GM21529 (cell line): ENCODE data around the gene RAG1.

Source experiments
- ATAC-seq: cut with Tn5 transposase; IDR thresholded peaks from one replicate; pipeline ENCODE4 v1.9.1; 2021; ENCODE audit not compliant: unreplicated experiment

The RAG1 gene

DNA sequence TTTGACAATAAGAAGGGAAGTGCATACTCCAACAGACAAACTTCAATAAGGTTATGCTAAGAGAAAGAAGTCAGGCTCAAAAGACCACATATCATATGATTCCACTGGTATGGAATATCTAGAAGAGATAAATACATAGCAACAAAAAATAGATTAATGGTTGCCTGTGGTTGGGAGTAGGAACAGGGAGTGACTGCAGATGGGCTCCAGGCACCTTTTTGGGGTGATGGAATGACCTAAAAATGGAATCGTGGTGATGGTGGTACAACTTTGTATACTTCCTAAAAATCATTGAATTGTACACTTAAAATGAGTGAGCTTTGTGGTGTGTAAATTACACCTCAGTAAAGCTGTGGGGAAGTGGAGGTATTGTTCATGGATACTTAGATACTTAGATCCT is 59.2 kb downstream of the RAG1 start:
- no peak for ATAC-seq

DNA sequence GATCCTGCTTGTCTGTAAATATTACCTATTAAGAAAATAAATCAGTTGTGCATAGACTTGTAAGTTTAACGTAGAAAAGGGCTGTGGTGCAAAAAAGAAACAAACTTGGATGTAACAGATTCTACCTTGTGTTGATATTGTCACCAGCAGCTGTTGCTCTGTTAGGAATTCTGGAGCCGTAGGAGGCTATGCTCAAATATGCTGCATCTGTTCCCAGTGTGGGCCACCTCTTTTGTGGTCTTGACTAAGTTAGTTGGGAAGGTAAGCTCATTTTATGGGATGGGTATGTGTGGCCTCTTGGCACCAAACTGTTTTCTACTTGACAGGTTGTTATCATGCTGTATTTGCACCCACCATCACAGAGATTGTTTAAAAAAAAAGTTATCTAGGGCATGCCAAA is 59.7 kb downstream of the RAG1 start:
- ATAC-seq: no peak

DNA sequence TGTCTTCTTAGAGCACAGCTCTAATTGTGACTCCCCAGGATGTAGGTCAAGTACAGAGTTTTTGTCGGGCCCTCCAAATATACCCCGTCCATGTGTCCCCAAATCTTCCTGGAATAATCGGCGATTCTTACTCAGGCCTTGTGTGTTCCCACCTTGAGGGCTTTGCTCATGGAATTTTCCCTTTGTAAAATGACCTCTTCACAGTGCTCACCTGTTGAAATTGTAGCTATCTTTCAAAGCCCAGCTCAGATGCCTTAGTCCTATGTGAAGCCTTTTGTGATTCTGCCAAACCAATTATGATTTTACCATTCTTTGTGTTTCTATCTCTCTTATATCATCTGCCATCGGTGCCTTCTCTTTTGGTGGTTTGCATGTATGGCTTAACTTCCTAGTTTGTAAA is 60.3 kb downstream of the RAG1 start:
- no peak for ATAC-seq

DNA sequence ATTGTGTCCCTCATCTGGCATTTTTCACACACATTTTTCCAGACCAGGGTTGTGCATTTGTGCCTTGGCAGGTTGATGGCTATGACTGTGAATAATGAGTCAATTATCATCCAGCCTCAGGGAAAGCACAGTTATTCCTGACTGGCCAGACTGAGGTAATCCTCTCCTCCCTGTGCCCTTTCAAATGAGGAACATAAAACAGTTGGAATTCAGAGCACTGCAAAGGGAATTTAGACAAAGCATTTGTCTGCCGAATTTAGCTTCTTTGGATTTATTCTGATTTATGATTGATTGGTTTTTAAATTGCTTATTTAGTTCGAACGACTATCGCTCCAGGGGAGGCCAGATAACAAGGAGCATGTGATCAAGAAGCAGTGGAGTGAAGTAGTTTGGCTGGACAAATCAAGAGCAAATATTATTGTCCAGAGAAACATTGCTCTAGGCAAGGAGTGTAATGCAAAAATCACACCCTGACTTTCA is 61.0 kb downstream of the RAG1 start:
- no peak for ATAC-seq
